Neuronal stem cell (in vitro differentiated cells): ENCODE results near the gene PSMB11.

Experiments used
- DNase-seq: peaks from one replicate; pipeline ENCODE4 v3.0.0-alpha.2; 2013; ENCODE audit warnings: low spot score
- H2AFZ ChIP-seq: one replicate; pipeline ENCODE4 v1.6.1; 2013; ENCODE audit warnings: mild to moderate bottlenecking, low read length, inconsistent platforms
- H2AK5ac ChIP-seq: 2 replicates; pipeline ENCODE4 v1.6.1; 2013; ENCODE audit warnings: low read depth, mild to moderate bottlenecking, inconsistent platforms, low read length, moderate library complexity, mixed read lengths
- H2BK120ac ChIP-seq: 2 replicates; pipeline ENCODE4 v1.6.1; 2013; ENCODE audit warnings: low read depth, mild to moderate bottlenecking, inconsistent platforms, low read length, moderate library complexity, mixed read lengths
- H2BK12ac ChIP-seq: one replicate; pipeline ENCODE4 v1.6.1; 2013; ENCODE audit warnings: low read length, inconsistent platforms
- H2BK15ac ChIP-seq: 2 replicates; pipeline ENCODE4 v1.6.1; 2013; ENCODE audit warnings: mild to moderate bottlenecking, low read length, inconsistent platforms, mixed read lengths
- H2BK5ac ChIP-seq: one replicate; pipeline ENCODE4 v1.6.1; 2013; ENCODE audit warnings: inconsistent platforms, mild to moderate bottlenecking, low read length, moderate library complexity
- H3K14ac ChIP-seq: one replicate; pipeline ENCODE4 v1.6.1; 2013; ENCODE audit warnings: low read length, inconsistent platforms
- H3K18ac ChIP-seq: 2 replicates; pipeline ENCODE4 v1.6.1; 2013; ENCODE audit warnings: low read length, inconsistent platforms
- H3K23ac ChIP-seq: 2 replicates; pipeline ENCODE4 v1.6.1; 2013; ENCODE audit warnings: low read depth, mild to moderate bottlenecking, mixed read lengths, low read length, inconsistent platforms; ENCODE audit not compliant: poor library complexity
- H3K27ac ChIP-seq: replicated peaks from 3 replicates; pipeline ENCODE4 v1.5.1; 2013; ENCODE audit warnings: low read length, inconsistent platforms
- H3K27me3 ChIP-seq, 3 experiments: 2 replicates each; pipeline ENCODE4 v1.6.1; 2013; ENCODE audit warnings: low read length in 3 of 3, mild to moderate bottlenecking in 2 of 3, inconsistent platforms in 1 of 3, low read depth in 1 of 3, mixed read lengths in 1 of 3, moderate library complexity in 1 of 3; ENCODE audit not compliant: control insufficient read depth in 3 of 3, insufficient read depth in 3 of 3
- H3K36me3 ChIP-seq, 2 donors: replicated peaks in 1 of 2; 2 replicates each; pipeline ENCODE4 v1.6.1; 2013; ENCODE audit warnings: low read length in 2 of 2; ENCODE audit not compliant: control insufficient read depth in 2 of 2, insufficient read depth in 2 of 2
- H3K4ac ChIP-seq: 2 replicates; pipeline ENCODE4 v1.6.1; 2013; ENCODE audit warnings: inconsistent platforms, mild to moderate bottlenecking, low read length, moderate library complexity
- H3K4me1 ChIP-seq, 2 donors: 1 replicate in 1 of 2; 2 replicates in 1 of 2; pipeline ENCODE4 v1.6.1; 2013; ENCODE audit warnings: low read length in 2 of 2, low read depth in 1 of 2; ENCODE audit not compliant: control insufficient read depth in 2 of 2, insufficient read depth in 1 of 2
- H3K4me2 ChIP-seq: one replicate; pipeline ENCODE4 v1.6.1; 2013; ENCODE audit warnings: mild to moderate bottlenecking, low read length, inconsistent platforms; ENCODE audit not compliant: insufficient read depth, poor library complexity, severe bottlenecking
- H3K4me3 ChIP-seq, 2 donors: 2 replicates each; pipeline ENCODE4 v1.5.1; 2013; ENCODE audit warnings: low read length in 2 of 2, mild to moderate bottlenecking in 2 of 2, inconsistent platforms in 1 of 2, moderate library complexity in 1 of 2
- H3K79me1 ChIP-seq: one replicate; pipeline ENCODE4 v1.6.1; 2013; ENCODE audit warnings: low read depth, mild to moderate bottlenecking, inconsistent platforms, low read length, moderate library complexity
- H3K9ac ChIP-seq: one replicate; pipeline ENCODE4 v1.6.1; 2013; ENCODE audit warnings: mild to moderate bottlenecking, low read depth, low read length, inconsistent platforms; ENCODE audit not compliant: poor library complexity
- H3K9me3 ChIP-seq, 2 donors: replicated peaks in 1 of 2; 2 replicates each; pipeline versions ENCODE3 to v1.6.1; 2013; ENCODE audit warnings: low read length in 2 of 2, mild to moderate bottlenecking in 2 of 2, inconsistent platforms in 1 of 2, low read depth in 1 of 2, mixed read lengths in 1 of 2, moderate library complexity in 1 of 2; ENCODE audit not compliant: control insufficient read depth in 2 of 2, insufficient read depth in 1 of 2
- H4K8ac ChIP-seq: one replicate; pipeline ENCODE4 v1.6.1; 2013; ENCODE audit warnings: low read depth, mild to moderate bottlenecking, inconsistent platforms, low read length, moderate library complexity
- H4K91ac ChIP-seq: one replicate; pipeline ENCODE4 v1.6.1; 2013; ENCODE audit warnings: low read length, low read depth, mild to moderate bottlenecking, inconsistent platforms; ENCODE audit not compliant: poor library complexity
- WGBS, 2 donors: extraction: QIAGEN DNeasy Blood & Tissue Kit; methylation state at CpG; one replicate each; pipeline ENCODE4 v1.1.7; 2013; ENCODE audit warnings: missing lambda C conversion rate in 2 of 2, mixed read lengths in 1 of 2; ENCODE audit not compliant: insufficient read length in 2 of 2, insufficient replicate concordance in 1 of 2; ENCODE audit errors: extremely low coverage in 2 of 2; 5-methylcytosine and 5-hydroxymethylcytosine counted together

PSMB11 gene

DNA sequence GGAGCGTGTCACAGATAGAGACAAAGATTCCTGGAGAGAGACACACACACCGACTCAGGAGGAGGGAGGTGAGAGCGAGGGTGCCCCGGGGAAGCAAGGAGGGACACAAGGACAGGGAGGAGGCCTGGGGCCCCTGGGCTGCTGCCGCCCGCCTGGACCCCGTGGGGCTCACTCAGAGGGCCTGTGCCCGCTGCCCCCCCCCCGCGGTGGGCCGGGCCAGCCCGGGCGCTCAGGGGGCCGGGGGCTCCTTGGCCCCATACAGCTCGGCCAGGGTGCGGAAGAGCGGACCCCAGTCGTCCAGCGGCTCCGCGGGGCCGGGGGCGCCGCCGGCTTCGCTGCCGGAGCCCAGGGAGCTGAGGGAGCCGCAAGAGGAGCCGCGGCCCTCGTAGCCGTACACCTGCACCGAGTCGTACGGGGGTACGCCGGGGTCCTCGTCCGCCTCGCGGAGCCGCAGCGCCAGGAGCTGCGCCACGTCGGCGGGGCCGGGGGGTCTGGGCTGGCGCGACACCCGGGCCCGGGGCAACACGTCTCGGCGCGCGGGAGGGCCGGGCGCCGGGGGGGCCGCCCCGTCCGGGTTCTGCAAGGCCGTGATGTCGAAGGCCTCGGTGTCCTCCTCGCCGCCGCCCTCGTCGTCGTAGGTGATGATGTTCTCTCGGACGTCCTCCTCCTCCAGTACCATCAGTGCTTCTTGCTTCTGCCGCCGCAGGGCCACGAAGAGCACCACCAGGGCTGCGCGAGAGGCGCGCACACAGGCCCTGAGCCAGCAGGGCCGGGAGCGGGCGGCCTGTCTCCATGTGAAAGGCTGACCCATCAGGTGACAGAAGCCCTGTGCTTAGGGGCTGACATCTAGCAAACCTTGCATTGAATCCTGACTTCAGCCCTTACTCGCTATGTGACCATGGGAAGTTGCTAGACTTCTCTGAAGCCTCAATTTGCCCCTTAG lies 6.0 kb downstream of the PSMB11 start:
- peaks cover 24 to 55% of the 10 kb centered on the region in 2 donors for H3K36me3 ChIP-seq
- H4K91ac ChIP-seq = no peak overlapping the region
- H3K4me3 ChIP-seq = no peak overlapping the region
- no CpG with 5 or more reads among the region's 85 CpGs for WGBS, 2 donors
- H3K23ac ChIP-seq = peak overlapping the region; percentile 21
- H3K4me2 ChIP-seq = no peak overlapping the region
- H3K4ac ChIP-seq = no peak overlapping the region
- no peak overlapping the region for H3K9ac ChIP-seq
- no peak overlapping the region for H3K14ac ChIP-seq
- H3K4me1 ChIP-seq = peaks cover 5 to 6% of the 10 kb centered on the region in 2 donors
- H3K9me3 ChIP-seq = peaks cover 3 to 9% of the 10 kb centered on the region in 2 donors
- H2BK120ac ChIP-seq = no peak overlapping the region
- no peak overlapping the region for H2BK5ac ChIP-seq
- H2AFZ ChIP-seq = no peak overlapping the region
- H4K8ac ChIP-seq = no peak overlapping the region
- H3K27ac ChIP-seq = no peak overlapping the region
- no peak overlapping the region for H2AK5ac ChIP-seq
- no peaks in the 10 kb centered on the region for H3K27me3 ChIP-seq
- no peak overlapping the region for H3K18ac ChIP-seq
- DNase-seq = no peak
- H2BK12ac ChIP-seq = no peak overlapping the region
- H2BK15ac ChIP-seq = no peak overlapping the region
- peaks cover 3% of the 10 kb centered on the region for H3K79me1 ChIP-seq

DNA sequence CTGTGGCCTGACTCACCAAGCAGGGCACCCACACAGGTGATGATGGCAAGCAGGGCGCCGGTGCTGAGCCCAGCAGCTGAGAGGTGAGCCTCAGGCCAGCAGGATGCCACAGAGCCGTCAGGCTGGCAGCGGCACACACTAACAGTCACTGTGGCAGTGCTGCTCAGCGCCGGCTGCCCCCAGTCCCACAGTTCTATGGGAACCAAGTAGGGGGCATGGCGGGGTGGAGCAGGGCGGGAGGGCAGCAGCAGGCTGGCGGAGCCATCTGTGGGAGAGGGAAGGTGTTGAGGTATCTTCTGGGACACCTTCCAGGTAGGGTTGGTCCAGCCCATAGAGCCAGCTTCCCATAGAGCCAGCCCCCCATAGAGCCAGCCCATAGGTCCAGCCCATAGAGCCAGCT lies 7.0 kb downstream of the PSMB11 start:
- Histone ChIP-seq H3K36me3 (peaks cover 34 to 65% of the 10 kb centered on the region in 2 donors), H3K4me3 (no peak overlapping the region), H2BK120ac (no peak overlapping the region), H3K27ac (no peak overlapping the region), H3K23ac (peak overlapping the region; percentile 6), H4K91ac (no peak overlapping the region), H2AFZ (no peak overlapping the region), H2AK5ac (no peak overlapping the region), H3K4ac (no peak overlapping the region), H3K27me3 (no peaks in the 10 kb centered on the region), H3K79me1 (peaks cover 3% of the 10 kb centered on the region), H3K18ac (no peak overlapping the region), H3K9me3 (peaks cover 3 to 9% of the 10 kb centered on the region in 2 donors), H3K4me2 (no peak overlapping the region), H4K8ac (no peak overlapping the region), H3K14ac (no peak overlapping the region), H2BK12ac (no peak overlapping the region), H2BK15ac (no peak overlapping the region), H3K9ac (no peak overlapping the region), H3K4me1 (peaks cover 1 to 3% of the 10 kb centered on the region in 2 donors), H2BK5ac (no peak overlapping the region)
- WGBS, 2 donors = no CpG with 5 or more reads among the region's 9 CpGs
- no peak for DNase-seq

DNA sequence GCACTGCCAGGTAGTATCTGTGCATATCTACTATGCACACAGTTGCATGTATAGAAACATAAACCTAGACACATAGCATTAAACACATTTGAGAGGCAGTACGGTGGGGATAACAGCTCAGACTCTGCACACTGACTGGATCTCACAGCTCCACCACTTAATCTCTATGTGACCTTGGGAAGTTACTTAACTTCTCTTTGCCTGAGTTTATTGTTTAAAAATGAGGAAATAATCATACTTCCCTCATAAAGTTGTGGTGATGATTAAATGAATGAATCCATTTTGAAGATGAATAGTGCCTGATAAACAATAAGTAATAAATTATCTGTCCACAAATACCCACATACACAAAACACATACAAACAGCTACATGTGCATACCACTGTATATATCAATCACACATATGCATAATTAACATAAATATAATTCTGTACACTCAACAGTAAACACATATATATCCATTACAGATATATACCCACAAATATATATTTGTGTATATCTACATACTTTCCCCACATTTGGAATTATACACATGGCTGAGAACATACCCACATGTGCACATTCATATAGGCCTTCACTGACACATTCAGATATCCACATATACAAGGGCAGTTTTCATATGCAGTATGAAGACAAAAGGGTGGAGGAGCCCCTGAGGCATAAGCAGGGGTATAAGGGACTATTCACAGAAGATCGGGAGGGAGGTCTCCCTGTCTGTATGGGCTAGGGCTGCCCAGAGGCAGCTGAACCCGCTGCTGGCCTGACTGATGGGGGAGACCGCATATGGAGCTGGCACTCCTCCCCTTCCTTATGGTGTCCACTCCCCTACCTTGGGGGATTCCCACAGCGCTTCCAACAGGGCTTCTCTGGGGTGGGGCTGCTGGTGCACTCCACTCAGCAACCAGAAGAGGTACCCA lies 9.4 kb downstream of the PSMB11 start:
- Histone ChIP-seq H2AK5ac (no peak overlapping the region), H3K23ac (no peak overlapping the region), H2AFZ (no peak overlapping the region), H3K4ac (no peak overlapping the region), H3K27me3 (no peaks in the 10 kb centered on the region), H3K9ac (no peak overlapping the region), H3K4me1 (peaks cover 1 to 6% of the 10 kb centered on the region in 2 donors), H3K36me3 (peaks cover 38 to 79% of the 10 kb centered on the region in 2 donors), H4K91ac (no peak overlapping the region), H2BK5ac (no peak overlapping the region), H2BK15ac (no peak overlapping the region), H2BK120ac (no peak overlapping the region), H3K79me1 (peaks cover 9% of the 10 kb centered on the region), H3K27ac (no peak overlapping the region), H4K8ac (no peak overlapping the region), H3K9me3 (peaks cover 3 to 9% of the 10 kb centered on the region in 2 donors), H3K18ac (no peak overlapping the region), H3K4me2 (no peak overlapping the region), H2BK12ac (no peak overlapping the region), H3K4me3 (no peak overlapping the region), H3K14ac (no peak overlapping the region)
- no peak for DNase-seq
- no CpG with 5 or more reads among the region's 5 CpGs for WGBS, 2 donors
